ENCODE results near the gene ZMAT2.

DNA sequence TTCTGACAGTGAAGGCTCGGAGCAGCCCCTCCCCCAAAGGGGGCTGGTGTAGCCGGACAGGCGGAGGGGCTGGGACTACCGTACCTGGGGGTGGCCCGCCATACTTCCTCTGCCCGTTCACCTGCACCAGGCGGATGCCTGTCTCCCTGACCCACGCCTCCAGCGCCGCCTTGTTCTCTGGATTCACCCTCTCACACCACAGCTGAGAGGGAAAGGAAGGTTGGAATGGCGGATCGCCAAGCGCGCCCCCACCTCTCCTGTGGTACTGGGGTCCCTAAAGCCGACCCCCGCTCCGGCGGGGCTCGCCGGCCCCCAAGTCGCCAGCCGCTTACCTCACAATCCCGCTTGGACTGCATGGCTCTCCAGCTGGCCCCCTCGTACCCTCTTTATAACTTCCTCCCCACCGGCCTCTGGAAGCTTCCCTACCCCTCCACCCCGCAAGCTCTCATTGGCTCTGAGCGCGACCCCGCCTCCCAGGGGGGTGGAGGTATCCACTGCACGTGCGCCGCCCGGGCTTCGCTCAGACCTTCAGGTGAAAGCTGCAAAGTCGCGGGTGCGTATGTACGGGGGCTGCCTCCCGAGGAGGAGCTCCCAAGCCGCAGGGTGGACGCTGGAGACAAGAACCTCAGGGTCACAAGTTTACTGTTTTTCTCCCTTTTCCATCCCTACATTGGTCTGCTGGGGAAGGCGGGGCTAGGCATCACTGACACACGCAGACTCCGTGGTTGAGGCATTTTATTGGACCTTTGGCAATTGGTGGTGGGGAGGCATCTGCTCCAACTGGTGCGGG lies 26.9 kb upstream of the ZMAT2 start, which contains the start of gene DND1:
- TF ChIP-seq POLR2A (IDR thresholded peaks at IDR 0.05; ENCODE audit: low read length) (no peak), GATA1 (IDR thresholded peaks at IDR 0.05; ENCODE audit: low read depth, low read length) (no peak)

Data from erythroblast (primary cell).